ENCODE results near the gene KCNIP4.
"Not testable (repeated sequence)": the region's sequence is repeated elsewhere in the genome, so short reads cannot be mapped to it uniquely, and the experiment has no call there.

KCNIP4 gene

DNA sequence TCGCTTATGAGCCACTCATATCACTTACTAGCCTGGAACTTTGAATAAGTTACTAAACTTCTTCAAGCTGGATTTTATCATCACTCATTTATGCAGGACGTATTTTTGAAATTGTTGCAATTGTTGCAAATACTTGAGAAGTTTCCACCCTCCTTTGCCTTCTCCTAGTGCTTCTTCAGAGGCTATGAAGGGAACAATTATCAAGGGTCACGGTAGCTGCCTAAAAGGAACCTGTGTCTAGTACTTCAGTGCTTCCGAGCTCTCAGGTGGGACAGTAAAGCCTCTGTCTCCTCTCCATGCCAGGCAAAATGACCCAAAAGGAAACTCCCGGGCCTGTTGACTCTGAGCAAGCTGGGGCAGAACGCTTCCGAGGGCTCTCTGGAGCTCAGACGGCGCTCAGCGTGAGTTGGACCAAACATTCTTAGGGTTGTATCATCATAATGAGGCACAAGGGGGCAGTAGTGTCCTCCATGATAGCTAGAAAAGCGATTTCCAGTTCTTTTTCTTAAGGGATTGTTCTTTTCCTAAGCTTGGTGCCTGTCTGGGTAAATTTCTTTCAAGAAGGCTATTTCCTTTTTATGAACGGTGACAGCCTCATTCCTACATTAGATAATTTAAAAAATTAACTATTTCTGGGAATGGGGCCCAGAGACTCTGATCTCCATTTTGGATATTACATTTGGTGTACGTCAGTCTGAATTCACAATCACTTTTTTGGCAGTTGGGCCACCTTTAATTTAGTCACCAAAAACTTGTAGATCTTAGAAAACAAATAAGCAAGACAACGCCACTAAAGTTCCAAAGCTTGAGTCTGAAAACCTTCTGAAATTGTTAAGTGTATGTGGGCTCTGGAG, 1175.2 kb downstream of the KCNIP4 start:
- no peak overlapping the region for H3K27ac ChIP-seq (ENCODE audit: low read depth, low read length)
- H3K4me1 ChIP-seq (ENCODE audit: insufficient read depth, low read length): peaks cover 15% of the 10 kb centered on the region
- no peaks in the 10 kb centered on the region for H3K9me3 ChIP-seq (ENCODE audit: low read length)
- no peaks in the 10 kb centered on the region for H3K36me3 ChIP-seq (ENCODE audit: insufficient read depth, low read length)
- H3K4me3 ChIP-seq (ENCODE audit: low read depth in 1 of 2, low read length in 2 of 2): no peak overlapping the region
- no peak overlapping the region for H3K9ac ChIP-seq (ENCODE audit: low read length)
- no peaks in the 10 kb centered on the region for H3K27me3 ChIP-seq (ENCODE audit: control insufficient read depth in 1 of 2, insufficient read depth in 2 of 2, low read length in 2 of 2)

DNA sequence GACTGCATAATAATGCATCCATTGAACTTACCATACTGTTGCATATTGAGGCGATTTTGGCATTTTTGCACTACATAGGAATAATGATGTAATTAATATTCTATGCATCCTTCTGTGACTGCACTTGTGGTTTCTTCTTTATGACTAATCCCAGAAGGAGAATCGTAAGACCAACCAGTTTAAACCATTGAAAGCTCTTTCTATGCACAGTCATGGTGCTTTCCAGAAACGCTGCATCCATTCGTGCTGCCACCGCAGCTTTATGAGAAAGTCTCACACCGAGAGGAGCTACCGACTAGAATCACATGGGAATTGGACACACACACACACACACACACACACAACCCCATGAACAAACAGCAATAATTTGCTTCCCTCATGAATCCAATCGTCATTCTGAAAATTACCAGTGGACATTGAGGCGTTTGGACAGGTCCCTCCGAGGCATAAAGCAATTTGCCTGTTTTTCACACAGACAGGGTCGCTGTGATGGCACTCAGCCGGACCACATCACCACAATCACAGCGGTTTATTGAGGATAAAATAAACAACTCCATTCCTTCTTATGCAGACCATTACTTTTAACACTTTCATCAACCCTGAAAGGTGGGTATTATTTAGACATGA, 1184.1 kb downstream of the KCNIP4 start:
- Histone ChIP-seq H3K4me3 (ENCODE audit: low read depth in 1 of 2, low read length in 2 of 2) (no peak overlapping the region), H3K27ac (ENCODE audit: low read depth, low read length) (no peak overlapping the region), H3K4me1 (ENCODE audit: insufficient read depth, low read length) (no peaks in the 10 kb centered on the region), H3K27me3 (ENCODE audit: control insufficient read depth in 1 of 2, insufficient read depth in 2 of 2, low read length in 2 of 2) (no peaks in the 10 kb centered on the region), H3K9ac (ENCODE audit: low read length) (no peak overlapping the region), H3K9me3 (ENCODE audit: low read length) (no peaks in the 10 kb centered on the region), H3K36me3 (ENCODE audit: insufficient read depth, low read length) (no peaks in the 10 kb centered on the region)

DNA sequence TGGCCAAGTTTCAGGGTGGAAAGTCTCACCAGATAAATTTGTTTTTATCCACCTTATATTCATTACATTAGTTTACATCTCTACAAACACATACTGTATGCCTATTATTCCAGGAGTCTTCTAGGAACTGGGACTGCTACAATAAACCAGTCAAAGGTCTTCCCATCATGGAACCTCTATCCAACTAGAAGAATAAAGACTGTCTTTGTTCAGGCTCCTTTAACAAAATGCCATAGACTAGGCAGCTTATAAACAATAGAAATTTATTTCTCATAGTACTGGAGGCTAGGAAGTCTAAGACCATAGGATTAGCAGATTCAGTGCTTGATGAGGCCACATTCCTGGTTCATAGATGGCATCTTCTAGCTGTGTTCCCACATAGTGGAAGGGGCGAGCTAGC, 1186.7 kb downstream of the KCNIP4 start:
- no peaks in the 10 kb centered on the region for H3K4me1 ChIP-seq (ENCODE audit: insufficient read depth, low read length)
- H3K27me3 ChIP-seq (ENCODE audit: control insufficient read depth in 1 of 2, insufficient read depth in 2 of 2, low read length in 2 of 2): no peaks in the 10 kb centered on the region
- no peak overlapping the region for H3K9ac ChIP-seq (ENCODE audit: low read length)
- H3K36me3 ChIP-seq (ENCODE audit: insufficient read depth, low read length): no peaks in the 10 kb centered on the region
- H3K27ac ChIP-seq (ENCODE audit: low read depth, low read length): no peak overlapping the region
- H3K9me3 ChIP-seq (ENCODE audit: low read length): no peaks in the 10 kb centered on the region
- H3K4me3 ChIP-seq (ENCODE audit: low read depth in 1 of 2, low read length in 2 of 2): no peak overlapping the region

DNA sequence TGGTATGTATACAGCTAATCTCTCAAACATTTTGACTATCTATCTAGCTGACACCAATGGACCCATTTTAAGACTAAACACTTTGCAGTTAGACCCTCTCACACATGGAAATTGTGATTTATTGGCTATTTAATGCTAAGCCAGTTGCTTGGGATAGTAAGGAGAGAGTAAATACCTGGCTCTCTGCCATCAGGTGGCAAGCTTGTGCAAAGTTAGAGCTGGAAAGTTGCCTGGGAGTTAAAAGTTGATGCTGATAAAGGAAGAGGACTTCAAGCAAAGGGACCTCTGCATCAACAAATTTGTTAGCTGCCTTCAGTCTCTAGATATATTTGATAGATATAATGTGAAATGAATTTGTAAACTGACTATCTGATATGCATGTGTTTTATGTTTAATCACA, 1187.2 kb downstream of the KCNIP4 start:
- H3K9ac ChIP-seq (ENCODE audit: low read length): no peak overlapping the region
- H3K4me3 ChIP-seq (ENCODE audit: low read depth in 1 of 2, low read length in 2 of 2): no peak overlapping the region
- H3K27ac ChIP-seq (ENCODE audit: low read depth, low read length): no peak overlapping the region
- no peaks in the 10 kb centered on the region for H3K4me1 ChIP-seq (ENCODE audit: insufficient read depth, low read length)
- no peaks in the 10 kb centered on the region for H3K9me3 ChIP-seq (ENCODE audit: low read length)
- no peaks in the 10 kb centered on the region for H3K36me3 ChIP-seq (ENCODE audit: insufficient read depth, low read length)
- no peaks in the 10 kb centered on the region for H3K27me3 ChIP-seq (ENCODE audit: control insufficient read depth in 1 of 2, insufficient read depth in 2 of 2, low read length in 2 of 2)

DNA sequence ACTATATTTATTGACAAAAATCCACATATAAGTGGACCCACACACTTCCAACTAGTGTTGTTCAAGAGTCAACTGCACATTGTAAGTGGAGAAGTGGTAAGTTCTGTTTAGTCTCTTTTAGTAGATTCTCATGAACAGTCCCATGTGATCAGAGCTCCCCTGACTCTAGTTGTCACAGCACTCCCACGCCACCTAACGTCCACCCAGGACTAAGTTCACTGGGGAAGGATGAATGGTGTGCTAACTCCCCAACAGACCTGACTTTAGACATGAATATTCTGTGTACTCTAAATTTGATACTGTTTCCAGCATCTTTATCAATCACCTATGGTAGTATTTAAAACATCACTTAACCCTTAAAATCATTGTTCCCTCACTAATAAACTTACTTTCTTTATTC, 1188.5 kb downstream of the KCNIP4 start:
- H3K27ac ChIP-seq (ENCODE audit: low read depth, low read length): no peak overlapping the region
- H3K4me1 ChIP-seq (ENCODE audit: insufficient read depth, low read length): no peaks in the 10 kb centered on the region
- no peak overlapping the region for H3K4me3 ChIP-seq (ENCODE audit: low read depth in 1 of 2, low read length in 2 of 2)
- H3K36me3 ChIP-seq (ENCODE audit: insufficient read depth, low read length): no peaks in the 10 kb centered on the region
- no peaks in the 10 kb centered on the region for H3K27me3 ChIP-seq (ENCODE audit: control insufficient read depth in 1 of 2, insufficient read depth in 2 of 2, low read length in 2 of 2)
- no peak overlapping the region for H3K9ac ChIP-seq (ENCODE audit: low read length)
- no peaks in the 10 kb centered on the region for H3K9me3 ChIP-seq (ENCODE audit: low read length)

DNA sequence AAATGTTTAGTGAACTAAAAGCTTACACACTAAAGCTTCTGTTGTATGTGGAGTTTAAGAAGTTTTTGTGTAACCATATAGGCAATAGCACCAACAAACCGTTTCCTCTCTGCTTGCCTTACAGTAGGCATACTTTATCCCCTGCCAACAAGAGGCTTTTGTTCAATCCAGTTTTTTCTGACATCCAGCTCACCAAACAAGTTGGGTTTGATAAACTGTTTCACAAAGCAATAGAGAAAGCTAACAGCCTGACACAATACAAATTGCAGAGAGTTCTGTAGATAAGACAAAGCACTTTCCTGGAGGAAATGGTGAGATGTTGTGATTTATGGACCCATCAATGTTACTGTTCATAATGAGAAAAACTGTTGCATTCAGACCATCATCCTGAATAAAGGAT, 1194.5 kb downstream of the KCNIP4 start:
- Histone ChIP-seq H3K4me1 (ENCODE audit: insufficient read depth, low read length) (no peaks in the 10 kb centered on the region), H3K27me3 (ENCODE audit: control insufficient read depth in 1 of 2, insufficient read depth in 2 of 2, low read length in 2 of 2) (no peaks in the 10 kb centered on the region), H3K9ac (ENCODE audit: low read length) (no peak overlapping the region), H3K4me3 (ENCODE audit: low read depth in 1 of 2, low read length in 2 of 2) (no peak overlapping the region), H3K9me3 (ENCODE audit: low read length) (no peaks in the 10 kb centered on the region), H3K27ac (ENCODE audit: low read depth, low read length) (no peak overlapping the region), H3K36me3 (ENCODE audit: insufficient read depth, low read length) (no peaks in the 10 kb centered on the region)

DNA sequence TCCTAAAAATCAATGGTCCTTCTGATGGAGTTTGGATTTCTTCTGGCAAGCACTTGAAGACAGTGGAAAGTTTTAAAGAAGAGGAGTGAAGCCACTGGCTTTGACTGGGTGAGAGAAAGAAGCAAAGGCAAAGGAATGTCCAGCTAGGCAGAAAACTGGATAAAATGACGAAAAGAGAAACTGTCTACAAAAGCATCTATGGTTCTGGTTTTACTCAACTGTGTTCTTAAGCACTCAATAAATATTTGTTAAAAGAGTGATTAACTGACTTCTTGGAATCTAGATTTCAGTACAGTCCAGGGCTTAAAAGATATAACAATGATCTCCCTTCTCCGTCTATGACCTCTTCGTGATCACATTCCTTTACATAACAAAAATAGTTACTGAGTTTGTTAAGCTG, 1195.9 kb downstream of the KCNIP4 start:
- no peaks in the 10 kb centered on the region for H3K27me3 ChIP-seq (ENCODE audit: control insufficient read depth in 1 of 2, insufficient read depth in 2 of 2, low read length in 2 of 2)
- H3K27ac ChIP-seq (ENCODE audit: low read depth, low read length): no peak overlapping the region
- no peaks in the 10 kb centered on the region for H3K4me1 ChIP-seq (ENCODE audit: insufficient read depth, low read length)
- H3K9me3 ChIP-seq (ENCODE audit: low read length): no peaks in the 10 kb centered on the region
- no peaks in the 10 kb centered on the region for H3K36me3 ChIP-seq (ENCODE audit: insufficient read depth, low read length)
- no peak overlapping the region for H3K4me3 ChIP-seq (ENCODE audit: low read depth in 1 of 2, low read length in 2 of 2)
- no peak overlapping the region for H3K9ac ChIP-seq (ENCODE audit: low read length)

DNA sequence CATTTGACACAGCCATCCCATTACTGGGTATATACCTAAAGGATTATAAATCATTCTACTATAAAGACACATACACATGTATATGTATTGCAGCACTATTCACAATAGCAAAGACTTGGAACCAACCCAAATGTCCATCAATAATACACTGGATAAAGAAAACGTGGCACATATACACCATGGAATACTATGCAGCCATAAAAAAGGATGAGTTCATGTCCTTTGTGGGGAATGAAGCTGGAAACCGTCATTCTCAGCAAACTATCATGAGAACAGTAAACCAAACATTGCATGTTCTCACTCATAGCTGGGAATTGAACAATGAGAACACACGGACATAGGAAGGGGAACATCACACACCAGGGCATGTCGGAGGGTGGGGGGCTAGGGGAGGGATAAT, 1202.6 kb downstream of the KCNIP4 start:
- H3K4me1 ChIP-seq (ENCODE audit: insufficient read depth, low read length); H3K9ac ChIP-seq (ENCODE audit: low read length); H3K36me3 ChIP-seq (ENCODE audit: insufficient read depth, low read length); H3K9me3 ChIP-seq (ENCODE audit: low read length); H3K27me3 ChIP-seq (ENCODE audit: control insufficient read depth in 1 of 2, insufficient read depth in 2 of 2, low read length in 2 of 2); H3K27ac ChIP-seq (ENCODE audit: low read depth, low read length); H3K4me3 ChIP-seq (ENCODE audit: low read depth in 1 of 2, low read length in 2 of 2): not testable (repeated sequence)

DNA sequence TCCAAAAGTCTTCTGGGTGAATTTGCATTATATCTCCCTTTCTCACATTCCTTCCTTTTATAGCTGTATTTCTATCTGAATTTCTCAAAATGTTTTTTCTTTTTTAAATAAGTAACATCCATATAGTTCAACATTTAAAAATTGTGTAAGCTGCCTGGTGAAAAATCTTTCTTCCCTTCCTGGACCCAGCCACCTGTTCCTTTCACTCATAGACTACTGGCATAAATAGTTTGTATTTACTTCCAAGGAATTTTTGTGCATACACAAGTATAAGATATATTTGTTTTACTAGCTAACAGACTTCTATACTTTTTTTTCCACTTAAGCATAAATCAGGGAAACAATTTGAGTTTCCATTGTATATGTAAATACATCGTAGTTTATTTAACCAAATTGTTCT, 1212.6 kb downstream of the KCNIP4 start:
- Histone ChIP-seq H3K9ac (ENCODE audit: low read length) (no peak overlapping the region), H3K4me1 (ENCODE audit: insufficient read depth, low read length) (no peaks in the 10 kb centered on the region), H3K9me3 (ENCODE audit: low read length) (no peaks in the 10 kb centered on the region), H3K27me3 (ENCODE audit: control insufficient read depth in 1 of 2, insufficient read depth in 2 of 2, low read length in 2 of 2) (no peaks in the 10 kb centered on the region), H3K36me3 (ENCODE audit: insufficient read depth, low read length) (peaks cover 30% of the 10 kb centered on the region), H3K27ac (ENCODE audit: low read depth, low read length) (no peak overlapping the region), H3K4me3 (ENCODE audit: low read depth in 1 of 2, low read length in 2 of 2) (no peak overlapping the region)

DNA sequence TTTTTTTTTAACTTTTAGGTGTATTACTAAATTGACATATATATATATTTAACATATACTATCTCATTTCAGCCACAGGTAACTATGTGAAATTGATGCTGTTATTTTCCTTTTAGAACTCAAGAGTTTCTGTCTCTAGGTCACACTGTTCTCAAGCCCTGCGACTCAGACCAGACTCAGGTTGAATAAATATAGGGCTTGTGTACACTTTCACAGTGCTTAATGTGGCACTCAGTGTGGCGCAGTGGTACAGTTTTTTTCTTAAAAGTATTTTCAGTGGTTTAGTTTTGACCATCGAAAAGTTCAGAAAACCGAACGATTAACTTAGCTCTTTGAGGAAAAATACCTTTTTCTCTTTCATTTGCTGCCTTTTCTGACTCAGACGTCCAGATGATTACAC, 1223.7 kb downstream of the KCNIP4 start:
- Histone ChIP-seq H3K9me3 (ENCODE audit: low read length) (no peaks in the 10 kb centered on the region), H3K4me3 (ENCODE audit: low read depth in 1 of 2, low read length in 2 of 2) (no peak overlapping the region), H3K4me1 (ENCODE audit: insufficient read depth, low read length) (no peaks in the 10 kb centered on the region), H3K36me3 (ENCODE audit: insufficient read depth, low read length) (peaks cover 29% of the 10 kb centered on the region), H3K27ac (ENCODE audit: low read depth, low read length) (no peak overlapping the region), H3K27me3 (ENCODE audit: control insufficient read depth in 1 of 2, insufficient read depth in 2 of 2, low read length in 2 of 2) (no peaks in the 10 kb centered on the region), H3K9ac (ENCODE audit: low read length) (no peak overlapping the region)

DNA sequence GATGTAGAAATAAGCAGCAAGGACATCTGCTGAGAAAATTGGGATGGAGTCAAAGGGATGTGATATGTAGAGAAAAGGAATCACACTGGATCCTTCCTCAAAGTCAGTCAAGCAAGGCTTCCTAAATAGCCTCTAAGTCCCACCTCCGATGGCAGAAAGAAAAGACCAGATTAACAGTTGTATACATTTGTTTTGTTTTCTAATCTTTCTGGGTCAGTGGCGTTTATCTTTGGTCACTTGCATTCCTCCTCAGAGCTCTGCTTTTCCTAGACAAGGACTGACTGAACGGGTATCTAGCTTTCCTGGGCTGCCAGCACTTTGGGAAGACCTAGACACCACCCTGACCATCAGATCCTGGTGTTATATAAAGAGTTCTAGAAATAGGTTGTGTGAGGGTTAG, 1225.1 kb downstream of the KCNIP4 start:
- no peak overlapping the region for H3K27ac ChIP-seq (ENCODE audit: low read depth, low read length)
- no peak overlapping the region for H3K9ac ChIP-seq (ENCODE audit: low read length)
- H3K27me3 ChIP-seq (ENCODE audit: control insufficient read depth in 1 of 2, insufficient read depth in 2 of 2, low read length in 2 of 2): no peaks in the 10 kb centered on the region
- H3K36me3 ChIP-seq (ENCODE audit: insufficient read depth, low read length): peaks cover 28% of the 10 kb centered on the region
- no peaks in the 10 kb centered on the region for H3K4me1 ChIP-seq (ENCODE audit: insufficient read depth, low read length)
- no peaks in the 10 kb centered on the region for H3K9me3 ChIP-seq (ENCODE audit: low read length)
- H3K4me3 ChIP-seq (ENCODE audit: low read depth in 1 of 2, low read length in 2 of 2): no peak overlapping the region

DNA sequence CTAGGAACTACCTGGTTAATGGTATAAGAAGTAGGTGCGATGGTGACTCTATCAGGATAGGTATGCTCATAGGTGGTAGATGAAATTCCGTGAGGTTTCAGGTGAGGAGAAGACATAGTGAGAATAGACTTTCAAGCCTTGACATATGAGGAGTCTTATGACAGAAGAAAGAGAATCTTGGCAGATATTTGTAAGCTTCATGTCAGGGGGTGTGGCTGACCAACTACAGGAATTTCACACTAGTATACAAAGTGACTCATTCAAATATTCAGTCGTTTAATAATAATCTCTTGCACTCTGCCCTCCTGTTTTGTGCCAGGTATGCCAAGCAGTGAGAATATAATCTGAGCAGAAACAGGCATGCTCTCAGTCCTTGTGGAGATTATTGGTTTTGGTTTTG, 1225.6 kb downstream of the KCNIP4 start:
- no peaks in the 10 kb centered on the region for H3K27me3 ChIP-seq (ENCODE audit: control insufficient read depth in 1 of 2, insufficient read depth in 2 of 2, low read length in 2 of 2)
- H3K36me3 ChIP-seq (ENCODE audit: insufficient read depth, low read length): peaks cover 28% of the 10 kb centered on the region

More for the DNA sequence above, 1225.6 kb downstream of the KCNIP4 start:
- H3K4me3 ChIP-seq (ENCODE audit: low read depth in 1 of 2, low read length in 2 of 2): no peak overlapping the region
- no peaks in the 10 kb centered on the region for H3K4me1 ChIP-seq (ENCODE audit: insufficient read depth, low read length)
- no peak overlapping the region for H3K27ac ChIP-seq (ENCODE audit: low read depth, low read length)
- no peaks in the 10 kb centered on the region for H3K9me3 ChIP-seq (ENCODE audit: low read length)
- no peak overlapping the region for H3K9ac ChIP-seq (ENCODE audit: low read length)
